HepG2 (cell line): ENCODE data around the gene TAGLN. TPM values are rescaled to one million over a fixed set of nuclear protein-coding genes. Genes with fewer than 3 reads are reported as not detected.

ENCODE experiments used
- E2F5 ChIP-seq: sonication (generic); formaldehyde crosslinking; conservative IDR thresholded peaks from 2 replicates; pipeline ENCODE4 v1.4.0; 2020; ENCODE audit warnings: missing genetic modification reagents
- FOXA3 ChIP-seq: IDR thresholded peaks from 2 replicates; pipeline ENCODE4 v1.6.1; 2016; ENCODE audit warnings: missing genetic modification reagents, missing compliant biosample characterization
- FOXO1 ChIP-seq: sonication (generic); formaldehyde crosslinking; IDR thresholded peaks from 2 replicates; pipeline ENCODE4 v1.4.0; 2020; ENCODE audit warnings: missing genetic modification reagents
- HNRNPL ChIP-seq: fragments of 200-400 bp; formaldehyde crosslinking; IDR thresholded peaks from 2 replicates; pipeline ENCODE4 v1.6.1; 2017; ENCODE audit warnings: mild to moderate bottlenecking, low read depth, low read length
- IRF2 ChIP-seq: IDR thresholded peaks from 2 replicates; pipeline ENCODE4 v1.6.1; 2018; ENCODE audit warnings: missing genetic modification reagents, missing compliant biosample characterization
- KIAA2018 ChIP-seq: sonication (generic); formaldehyde crosslinking; IDR thresholded peaks from 2 replicates; pipeline ENCODE4 v1.5.0; 2020; ENCODE audit warnings: mild to moderate bottlenecking, missing genetic modification reagents, borderline replicate concordance
- MED1 ChIP-seq: sonication (generic); formaldehyde crosslinking; IDR thresholded peaks from 2 replicates; pipeline ENCODE4 v1.4.0; 2020; ENCODE audit warnings: missing genetic modification reagents
- MIXL1 ChIP-seq: IDR thresholded peaks from 2 replicates; pipeline ENCODE4 v1.6.1; 2016
- PHF5A ChIP-seq: IDR thresholded peaks from one replicate; pipeline ENCODE4 v1.6.1; 2018; ENCODE audit warnings: low read depth, missing genetic modification reagents; ENCODE audit not compliant: unreplicated experiment
- ZBTB7A ChIP-seq: sonication (generic); formaldehyde crosslinking; IDR thresholded peaks from 2 replicates; pipeline ENCODE4 v1.8.0; 2022; ENCODE audit warnings: mild to moderate bottlenecking, missing genetic modification reagents
- ZNF256 ChIP-seq: sonication (generic); formaldehyde crosslinking; conservative IDR thresholded peaks from 2 replicates; pipeline ENCODE4 v1.4.0; 2020; ENCODE audit warnings: missing genetic modification reagents
- ZNF468 ChIP-seq: sonication (generic); formaldehyde crosslinking; IDR thresholded peaks from 2 replicates; pipeline ENCODE4 v1.8.0; 2022; ENCODE audit warnings: mild to moderate bottlenecking, moderate library complexity, missing genetic modification reagents
- ZNF850 ChIP-seq: sonication (generic); formaldehyde crosslinking; conservative IDR thresholded peaks from 2 replicates; pipeline ENCODE4 v1.9.0; 2021; ENCODE audit warnings: mild to moderate bottlenecking, missing genetic modification reagents
- polyA plus RNA-seq, 8 experiments: library from polyadenylated mRNA; depleted of rRNA in 3 of 8; stranded (reverse) in 7 of 8; unstranded in 1 of 8; fragments of >200 nt; fragmentation: Illumina TruSeq in 4 of 8; extraction: Trizol in 4 of 8; gene quantifications; 2 replicates each; pipeline versions ENCODE4 v1.2.1 to v1.2.3, GENCODE V29; 2011 to 2016; ENCODE audit warnings: low read depth in 4 of 8, missing spikeins in 1 of 8, mixed read lengths in 1 of 8; ENCODE audit not compliant: insufficient read depth in 1 of 8
- total RNA-seq, 5 experiments: library from RNA; depleted of rRNA; stranded (reverse); fragments of >200 nt; fragmentation: Illumina TruSeq; extraction: Trizol; gene quantifications; 2 replicates each; pipeline ENCODE4 v1.2.3, GENCODE V29; 2016; ENCODE audit warnings: low read depth in 1 of 5
- TF ChIP-seq, protein P1 (sequence below): IDR thresholded peaks from 2 replicates; pipeline ENCODE4 v1.4.0; 2020; ENCODE audit warnings: mild to moderate bottlenecking, missing genetic modification reagents
- TF ChIP-seq, protein P2 (sequence below): sonication (generic); formaldehyde crosslinking; IDR thresholded peaks from 2 replicates; pipeline ENCODE4 v1.5.0; 2020; ENCODE audit warnings: mild to moderate bottlenecking, missing genetic modification reagents, moderate library complexity

TAGLN gene
- total and polyA plus RNA-seq, 2 of the 13 experiments (the other 11 are each of a cell fraction or from before 2014, with no cell fraction given): 12.6 to 75.4 TPM

DNA sequence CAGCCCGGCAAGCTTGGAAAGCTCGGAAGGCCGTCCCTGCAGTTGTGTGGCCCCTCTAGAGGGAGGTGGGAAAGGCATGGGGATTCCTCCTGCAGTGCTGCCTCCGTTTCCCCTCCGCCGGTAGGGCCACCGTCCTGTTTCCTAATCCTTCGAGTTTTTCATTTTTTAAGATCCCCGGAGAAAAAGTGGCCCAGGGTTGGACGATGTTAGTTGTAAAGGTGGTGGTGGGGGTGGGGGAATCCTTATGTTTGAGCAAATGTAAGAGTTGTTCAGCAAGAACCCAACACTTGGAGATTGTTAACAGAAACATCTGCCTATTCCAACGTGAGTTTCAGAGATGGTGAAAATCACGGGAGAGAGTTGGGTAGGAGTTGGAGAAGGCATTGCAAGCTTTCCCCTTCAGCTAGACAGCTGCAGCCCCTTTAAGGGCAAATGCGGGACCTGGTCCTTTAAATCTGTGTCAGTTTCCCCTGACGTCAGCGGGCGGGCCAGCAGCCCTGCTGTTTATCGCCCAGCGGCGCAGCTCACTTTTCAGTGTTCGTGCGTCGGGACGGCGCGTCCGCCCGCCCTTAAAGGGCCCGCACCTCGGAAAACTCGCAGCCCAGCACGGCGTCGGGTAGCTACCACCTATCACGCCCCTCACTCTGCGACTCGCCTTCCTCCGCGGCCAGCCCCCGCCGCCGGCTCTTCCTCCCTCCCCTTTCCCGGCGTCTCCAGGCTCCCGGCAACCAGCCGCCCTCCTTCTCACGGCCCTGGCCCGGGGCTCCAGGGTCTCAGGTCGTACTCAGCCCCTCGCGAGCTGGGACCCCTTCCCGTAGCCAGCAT lies 20.7 kb upstream of the TAGLN start, which contains the start of gene SIDT2 (continued):
- TF ChIP-seq HNRNPL (no peak), ZNF468 (no peak), ZBTB7A (no peak), PHF5A (no peak), ZNF850 (CRISPR knock-in tag) (no peak), ZNF256 (no peak), FOXA3 (CRISPR knock-in tag) (peak; percentile 63), FOXO1 (CRISPR knock-in tag) (peak; percentile 71; the same call in 1 of the 2 replicates), E2F5 (CRISPR knock-in tag) (no peak), IRF2 (no peak), MIXL1 (CRISPR knock-in tag) (no peak), KIAA2018 (CRISPR knock-in tag) (no peak), MED1 (CRISPR knock-in tag) (peak; percentile 49)
- TF ChIP-seq, protein P1, sequence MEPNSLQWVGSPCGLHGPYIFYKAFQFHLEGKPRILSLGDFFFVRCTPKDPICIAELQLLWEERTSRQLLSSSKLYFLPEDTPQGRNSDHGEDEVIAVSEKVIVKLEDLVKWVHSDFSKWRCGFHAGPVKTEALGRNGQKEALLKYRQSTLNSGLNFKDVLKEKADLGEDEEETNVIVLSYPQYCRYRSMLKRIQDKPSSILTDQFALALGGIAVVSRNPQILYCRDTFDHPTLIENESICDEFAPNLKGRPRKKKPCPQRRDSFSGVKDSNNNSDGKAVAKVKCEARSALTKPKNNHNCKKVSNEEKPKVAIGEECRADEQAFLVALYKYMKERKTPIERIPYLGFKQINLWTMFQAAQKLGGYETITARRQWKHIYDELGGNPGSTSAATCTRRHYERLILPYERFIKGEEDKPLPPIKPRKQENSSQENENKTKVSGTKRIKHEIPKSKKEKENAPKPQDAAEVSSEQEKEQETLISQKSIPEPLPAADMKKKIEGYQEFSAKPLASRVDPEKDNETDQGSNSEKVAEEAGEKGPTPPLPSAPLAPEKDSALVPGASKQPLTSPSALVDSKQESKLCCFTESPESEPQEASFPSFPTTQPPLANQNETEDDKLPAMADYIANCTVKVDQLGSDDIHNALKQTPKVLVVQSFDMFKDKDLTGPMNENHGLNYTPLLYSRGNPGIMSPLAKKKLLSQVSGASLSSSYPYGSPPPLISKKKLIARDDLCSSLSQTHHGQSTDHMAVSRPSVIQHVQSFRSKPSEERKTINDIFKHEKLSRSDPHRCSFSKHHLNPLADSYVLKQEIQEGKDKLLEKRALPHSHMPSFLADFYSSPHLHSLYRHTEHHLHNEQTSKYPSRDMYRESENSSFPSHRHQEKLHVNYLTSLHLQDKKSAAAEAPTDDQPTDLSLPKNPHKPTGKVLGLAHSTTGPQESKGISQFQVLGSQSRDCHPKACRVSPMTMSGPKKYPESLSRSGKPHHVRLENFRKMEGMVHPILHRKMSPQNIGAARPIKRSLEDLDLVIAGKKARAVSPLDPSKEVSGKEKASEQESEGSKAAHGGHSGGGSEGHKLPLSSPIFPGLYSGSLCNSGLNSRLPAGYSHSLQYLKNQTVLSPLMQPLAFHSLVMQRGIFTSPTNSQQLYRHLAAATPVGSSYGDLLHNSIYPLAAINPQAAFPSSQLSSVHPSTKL (CRISPR knock-in tag): peak; percentile 28; the same call in 1 of the 2 replicates
- TF ChIP-seq, protein P2, sequence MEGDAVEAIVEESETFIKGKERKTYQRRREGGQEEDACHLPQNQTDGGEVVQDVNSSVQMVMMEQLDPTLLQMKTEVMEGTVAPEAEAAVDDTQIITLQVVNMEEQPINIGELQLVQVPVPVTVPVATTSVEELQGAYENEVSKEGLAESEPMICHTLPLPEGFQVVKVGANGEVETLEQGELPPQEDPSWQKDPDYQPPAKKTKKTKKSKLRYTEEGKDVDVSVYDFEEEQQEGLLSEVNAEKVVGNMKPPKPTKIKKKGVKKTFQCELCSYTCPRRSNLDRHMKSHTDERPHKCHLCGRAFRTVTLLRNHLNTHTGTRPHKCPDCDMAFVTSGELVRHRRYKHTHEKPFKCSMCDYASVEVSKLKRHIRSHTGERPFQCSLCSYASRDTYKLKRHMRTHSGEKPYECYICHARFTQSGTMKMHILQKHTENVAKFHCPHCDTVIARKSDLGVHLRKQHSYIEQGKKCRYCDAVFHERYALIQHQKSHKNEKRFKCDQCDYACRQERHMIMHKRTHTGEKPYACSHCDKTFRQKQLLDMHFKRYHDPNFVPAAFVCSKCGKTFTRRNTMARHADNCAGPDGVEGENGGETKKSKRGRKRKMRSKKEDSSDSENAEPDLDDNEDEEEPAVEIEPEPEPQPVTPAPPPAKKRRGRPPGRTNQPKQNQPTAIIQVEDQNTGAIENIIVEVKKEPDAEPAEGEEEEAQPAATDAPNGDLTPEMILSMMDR (CRISPR knock-in tag): no peak
